NCI-H1436 (cell line): ENCODE data around the gene WDR48.

Source experiments
- DNase-seq: peaks from one replicate; lab custom pipeline; 2025; lab: John Stamatoyannopoulos, UW

Gene WDR48

DNA sequence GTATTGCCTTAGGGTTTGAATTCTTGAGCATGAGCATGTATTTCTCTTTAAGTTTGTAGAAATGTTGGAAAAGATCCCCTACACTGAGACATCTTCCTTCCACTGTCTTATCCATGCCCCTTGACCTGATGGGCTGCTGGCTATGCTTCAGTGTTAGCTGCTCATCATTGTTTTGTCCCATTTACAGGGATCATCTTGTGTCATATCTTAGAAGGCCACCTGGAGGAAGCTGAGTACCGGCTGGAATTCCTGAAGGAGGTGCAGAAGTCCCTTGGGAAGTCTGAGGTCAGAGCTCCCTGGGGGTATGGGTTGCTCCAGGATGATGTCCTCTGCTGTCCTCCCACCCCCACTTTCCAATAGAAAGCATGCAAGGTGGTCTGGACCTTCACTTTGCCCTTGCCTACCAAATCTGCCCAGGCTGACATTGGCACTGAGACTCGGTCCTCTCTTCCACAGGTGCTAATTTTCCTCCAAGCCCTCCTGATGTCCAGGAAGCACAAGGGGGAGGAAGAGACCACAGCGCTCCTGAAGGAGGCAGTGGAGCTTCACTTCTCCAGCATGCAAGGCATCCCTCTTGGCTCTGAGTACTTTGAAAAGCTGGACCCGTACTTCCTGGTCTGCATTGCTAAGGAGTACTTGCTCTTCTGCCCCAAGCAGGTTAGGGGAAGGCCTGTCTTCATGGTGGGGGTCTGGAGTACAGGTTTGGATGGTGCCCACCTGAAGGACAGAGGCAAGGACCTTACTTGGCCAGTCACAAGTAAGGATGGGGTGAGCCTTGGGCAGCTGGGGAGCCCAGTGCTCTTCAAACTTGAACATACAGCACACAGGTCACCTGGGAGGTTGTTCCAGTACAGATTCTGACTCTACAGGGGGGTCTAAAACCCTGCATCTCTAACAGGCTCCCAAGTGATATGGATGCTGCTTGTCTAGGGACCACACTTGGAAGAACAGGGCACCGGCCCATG lies 73.3 kb downstream of the WDR48 start:
- DNase-seq = no peak

- no peak for DNase-seq
Observed at GRCh38 chr3:39125841-39126500, 74.2 kb downstream of the WDR48 start.

DNA sequence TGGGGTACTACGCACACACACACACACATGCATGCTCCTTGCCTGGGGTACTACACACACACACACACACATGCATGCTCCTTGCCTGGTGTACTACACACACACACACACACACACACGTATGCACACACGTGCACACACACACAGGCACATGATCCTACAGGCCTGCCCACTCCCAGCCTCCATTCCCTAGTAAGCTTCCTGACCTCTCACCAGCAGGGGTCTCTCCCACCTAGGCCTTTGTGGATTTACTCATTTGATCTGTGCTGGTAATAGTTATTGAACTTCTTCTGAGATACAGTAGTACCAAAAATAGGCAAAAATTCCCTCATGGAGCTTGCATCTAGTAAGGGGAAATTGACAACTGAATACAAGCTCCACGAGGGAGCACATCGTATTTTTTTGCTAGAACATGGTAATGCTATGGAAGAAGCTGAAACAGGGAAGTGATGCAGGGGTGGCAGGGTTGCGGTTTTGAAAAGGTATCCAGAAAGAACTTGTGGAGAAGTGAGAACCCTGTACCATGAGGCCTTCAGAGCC lies 74.8 kb downstream of the WDR48 start:
- DNase-seq = no peak

DNA sequence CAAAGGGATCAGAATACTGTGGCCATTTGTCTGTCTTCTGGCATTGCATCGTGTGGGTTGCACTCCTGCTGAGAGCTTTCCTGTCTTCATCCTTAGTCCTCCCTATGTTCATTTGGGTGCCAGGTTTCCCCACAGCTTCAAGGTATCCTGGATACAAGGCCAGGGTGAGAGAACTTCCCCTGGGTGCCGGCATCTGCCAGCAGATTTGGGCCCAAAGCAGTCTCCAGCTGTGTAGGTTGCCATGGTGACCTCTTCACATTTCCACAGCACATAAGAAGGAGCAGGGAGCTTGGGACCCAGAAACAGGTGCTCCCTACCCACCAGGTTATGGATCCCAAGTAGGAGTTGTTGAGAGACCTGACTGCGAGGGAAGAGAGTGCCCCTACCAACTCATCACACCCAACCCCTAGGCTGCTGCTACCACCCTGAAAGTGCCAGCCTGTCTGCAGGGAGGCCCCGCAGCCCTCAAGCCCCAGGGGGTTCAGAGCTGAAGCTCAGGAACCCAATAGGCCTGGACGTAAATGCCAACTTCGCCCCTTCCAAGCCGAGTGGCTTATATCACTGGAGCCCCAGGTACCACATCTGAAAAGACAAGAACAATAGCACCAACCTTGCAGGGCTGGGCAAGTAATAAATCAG lies 75.6 kb downstream of the WDR48 start:
- no peak for DNase-seq

DNA sequence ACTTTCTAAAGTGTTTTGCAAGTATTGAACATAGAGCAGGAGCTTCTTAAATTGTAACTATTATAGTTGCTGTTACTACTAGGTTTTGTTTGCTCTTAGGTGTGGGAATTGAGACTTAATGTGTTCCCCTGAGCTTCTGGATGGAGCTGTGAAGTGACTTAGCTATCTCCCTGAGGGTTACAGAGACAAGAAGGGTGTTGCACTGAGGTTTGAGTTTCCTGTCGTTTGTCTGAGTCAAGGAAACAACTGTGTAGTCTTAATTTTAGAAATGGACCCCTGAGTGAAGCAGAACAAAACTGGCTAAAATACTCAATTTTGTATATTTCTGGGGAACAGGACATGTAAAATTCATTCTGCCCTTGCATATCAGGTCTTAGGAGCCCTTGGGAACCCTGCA lies 76.1 kb downstream of the WDR48 start:
- no peak for DNase-seq

- no peak for DNase-seq
Observed at GRCh38 chr3:39128951-39129350, 77.1 kb downstream of the WDR48 start.

DNA sequence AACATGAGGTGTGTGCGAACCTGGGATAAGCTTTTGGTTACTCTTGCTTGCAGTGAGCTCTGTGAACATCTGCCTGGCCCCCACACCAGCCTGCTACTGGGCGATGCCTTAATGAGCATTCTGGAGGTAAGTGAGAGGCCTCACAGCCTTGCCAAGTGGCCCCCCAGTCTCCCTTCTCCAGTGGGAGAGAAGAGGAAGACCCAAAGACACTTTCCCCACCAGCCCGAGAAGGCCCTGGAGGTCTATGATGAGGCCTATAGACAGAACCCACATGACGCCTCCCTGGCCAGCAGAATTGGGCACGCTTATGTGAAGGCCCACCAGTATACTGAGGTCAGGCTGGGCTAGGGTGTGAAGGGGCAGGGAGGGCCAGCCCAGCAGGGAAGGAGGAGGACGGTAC lies 78.2 kb downstream of the WDR48 start:
- no peak for DNase-seq

DNA sequence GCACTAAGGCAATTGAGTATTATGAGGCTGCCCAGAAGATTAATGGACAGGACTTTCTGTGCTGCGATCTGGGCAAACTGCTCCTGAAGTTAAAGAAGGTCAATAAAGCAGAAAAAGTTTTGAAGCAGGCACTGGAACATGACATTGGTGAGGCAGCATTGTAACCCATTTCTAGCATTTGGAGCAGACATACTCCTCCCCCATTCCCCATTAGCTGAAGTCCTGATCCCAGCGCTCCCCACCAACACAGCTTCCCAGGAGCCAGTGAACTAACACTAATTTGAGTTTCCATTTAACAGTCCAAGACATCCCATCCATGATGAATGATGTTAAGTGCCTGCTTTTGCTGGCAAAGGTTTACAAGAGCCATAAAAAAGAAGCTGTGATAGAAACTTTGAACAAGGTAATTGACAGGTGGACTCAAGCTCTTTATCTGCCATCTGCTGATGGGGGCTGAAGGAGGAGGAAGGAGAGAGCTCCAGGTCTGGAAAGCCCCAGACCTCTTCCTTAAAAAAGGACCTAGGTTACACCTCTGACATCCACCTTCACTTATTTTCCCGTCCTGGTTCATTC lies 79.0 kb downstream of the WDR48 start:
- DNase-seq = no peak

GRCh38 chr3:39132096-39133092 lies 80.6 kb downstream of the WDR48 start:
- no peak for DNase-seq

- DNase-seq = no peak
Observed at GRCh38 chr3:39133093-39133490, 81.3 kb downstream of the WDR48 start.

DNA sequence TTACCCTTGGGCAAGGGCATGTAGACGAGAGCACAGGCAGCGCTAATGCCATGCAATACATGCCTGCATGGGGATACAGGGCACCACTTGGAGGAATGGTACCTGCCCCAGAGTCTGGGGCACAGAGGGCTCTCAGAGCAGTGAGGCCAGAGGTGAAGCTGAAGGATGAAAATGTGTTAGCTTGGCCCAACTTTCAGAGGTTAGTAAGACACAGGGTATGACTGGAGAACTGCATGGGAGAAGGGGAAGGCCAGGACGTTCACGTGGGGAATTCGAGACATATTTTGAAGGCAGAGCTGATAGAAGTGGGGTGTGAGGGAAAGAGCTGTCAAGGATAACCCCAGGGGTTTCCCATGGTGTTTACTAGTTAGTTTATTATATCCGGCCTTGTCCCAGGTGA lies 82.0 kb downstream of the WDR48 start:
- no peak for DNase-seq

DNA sequence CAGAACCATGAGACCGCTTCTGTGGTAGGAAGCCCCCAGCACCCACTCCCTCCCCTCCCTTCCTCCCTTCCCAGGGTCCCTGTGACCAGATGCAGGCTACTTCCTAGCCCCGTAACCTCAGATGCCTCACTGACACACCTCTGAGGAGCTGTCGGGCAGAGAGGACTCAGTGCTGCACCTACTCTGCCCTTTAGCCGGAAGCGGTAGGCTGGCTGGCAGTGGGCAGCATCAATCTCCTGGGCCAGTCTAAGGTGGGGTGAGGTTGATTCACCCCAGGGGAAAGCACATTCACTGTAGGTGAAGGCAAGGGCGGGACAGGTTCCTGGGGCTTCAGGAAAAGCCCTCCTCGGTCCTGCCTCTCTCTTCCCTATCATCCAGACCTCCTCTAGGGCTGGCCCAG lies 82.5 kb downstream of the WDR48 start:
- DNase-seq = no peak

GRCh38 chr3:39135170-39135805 lies 83.5 kb downstream of the WDR48 start:
- no peak for DNase-seq

DNA sequence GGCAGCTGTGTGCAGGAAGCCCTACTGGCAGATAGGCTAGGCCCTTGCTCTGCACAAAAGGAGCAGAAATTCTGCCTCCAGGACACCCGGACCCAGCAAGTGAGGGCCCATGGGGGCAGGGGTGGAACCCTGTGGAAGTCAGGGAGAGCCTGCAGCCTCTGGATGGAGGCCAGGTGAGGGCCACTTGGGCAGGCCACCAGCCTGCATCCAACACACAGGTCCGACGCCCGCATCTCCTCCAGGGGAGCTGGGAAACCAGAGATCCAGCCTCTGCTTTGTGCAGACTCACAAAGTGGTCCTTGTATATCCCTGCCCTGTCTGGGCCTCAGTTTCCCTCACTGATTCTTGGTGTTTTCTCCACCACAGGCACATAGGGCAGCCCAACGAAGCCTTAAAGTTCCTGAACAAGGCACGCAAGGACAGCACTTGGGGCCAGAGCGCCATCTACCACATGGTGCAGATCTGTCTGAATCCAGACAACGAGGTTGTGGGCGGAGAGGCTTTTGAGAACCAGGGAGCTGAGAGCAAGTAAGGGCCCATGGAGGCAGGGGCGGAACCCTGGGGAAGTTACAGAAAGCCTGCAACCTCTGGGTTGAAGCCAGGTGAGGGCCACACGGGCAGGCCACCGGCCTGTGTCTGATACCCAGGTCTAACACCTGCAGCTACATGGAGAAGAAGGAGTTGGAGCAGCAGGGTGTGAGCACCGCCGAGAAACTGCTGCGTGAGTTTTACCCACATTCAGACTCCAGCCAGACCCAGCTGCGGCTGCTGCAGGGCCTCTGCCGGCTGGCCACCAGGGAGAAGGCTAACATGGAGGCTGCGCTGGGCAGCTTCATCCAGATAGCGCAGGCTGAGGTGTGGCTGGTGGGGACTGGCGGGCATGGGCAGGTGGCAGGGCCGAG lies 85.0 kb downstream of the WDR48 start:
- DNase-seq = no peak

DNA sequence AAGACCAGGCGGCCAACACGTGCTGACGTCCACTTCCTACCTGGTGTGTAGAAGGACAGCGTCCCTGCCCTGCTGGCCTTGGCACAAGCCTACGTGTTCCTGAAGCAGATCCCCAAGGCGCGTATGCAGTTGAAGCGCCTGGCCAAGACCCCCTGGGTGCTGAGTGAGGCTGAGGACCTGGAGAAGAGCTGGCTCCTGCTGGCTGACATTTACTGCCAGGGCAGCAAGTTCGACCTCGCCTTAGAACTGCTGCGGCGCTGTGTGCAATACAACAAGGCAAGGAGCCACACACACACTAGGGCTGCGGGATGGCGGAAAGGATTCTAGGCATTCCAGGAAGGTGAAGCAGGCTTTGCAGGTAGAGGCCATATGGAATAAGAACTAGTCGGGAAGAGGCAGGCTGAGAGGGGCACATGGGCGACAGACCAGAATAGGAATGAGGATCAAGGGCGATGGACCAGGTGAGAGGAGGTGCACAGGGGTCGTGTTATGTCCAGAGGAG lies 85.7 kb downstream of the WDR48 start:
- no peak for DNase-seq

DNA sequence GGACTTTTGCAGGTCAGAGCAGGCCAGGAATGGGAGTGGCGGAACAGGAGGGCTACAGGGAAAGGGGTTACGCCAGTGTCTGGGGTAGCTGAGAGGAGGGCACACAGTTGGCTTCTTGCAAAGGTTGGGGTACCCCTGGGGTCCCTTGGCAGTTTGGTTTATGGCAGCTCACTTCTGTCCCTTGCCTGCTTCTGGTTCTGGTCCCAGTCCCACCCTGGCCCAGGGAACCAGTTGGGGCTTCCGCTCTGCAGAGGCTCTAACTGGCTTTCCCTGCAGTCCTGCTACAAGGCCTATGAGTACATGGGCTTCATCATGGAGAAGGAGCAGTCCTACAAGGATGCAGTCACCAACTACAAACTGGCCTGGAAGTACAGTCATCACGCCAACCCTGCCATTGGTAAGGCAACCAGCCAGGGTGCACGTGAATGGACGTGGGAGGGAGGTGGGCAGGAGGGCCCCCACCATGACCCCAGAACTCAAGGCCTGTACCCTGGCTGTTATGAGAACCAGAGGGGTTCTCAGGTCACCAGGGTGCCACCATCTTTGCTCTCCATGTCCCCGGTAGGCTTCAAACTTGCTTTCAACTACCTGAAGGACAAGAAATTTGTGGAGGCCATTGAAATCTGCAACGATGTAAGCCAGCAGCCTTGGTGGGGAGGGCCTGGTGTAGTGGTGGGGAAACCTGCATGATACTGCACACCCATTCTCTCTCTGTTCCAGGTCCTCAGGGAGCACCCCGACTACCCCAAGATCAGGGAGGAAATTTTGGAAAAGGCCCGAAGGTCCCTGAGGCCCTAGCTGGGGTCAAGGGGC lies 86.4 kb downstream of the WDR48 start:
- no peak for DNase-seq

DNA sequence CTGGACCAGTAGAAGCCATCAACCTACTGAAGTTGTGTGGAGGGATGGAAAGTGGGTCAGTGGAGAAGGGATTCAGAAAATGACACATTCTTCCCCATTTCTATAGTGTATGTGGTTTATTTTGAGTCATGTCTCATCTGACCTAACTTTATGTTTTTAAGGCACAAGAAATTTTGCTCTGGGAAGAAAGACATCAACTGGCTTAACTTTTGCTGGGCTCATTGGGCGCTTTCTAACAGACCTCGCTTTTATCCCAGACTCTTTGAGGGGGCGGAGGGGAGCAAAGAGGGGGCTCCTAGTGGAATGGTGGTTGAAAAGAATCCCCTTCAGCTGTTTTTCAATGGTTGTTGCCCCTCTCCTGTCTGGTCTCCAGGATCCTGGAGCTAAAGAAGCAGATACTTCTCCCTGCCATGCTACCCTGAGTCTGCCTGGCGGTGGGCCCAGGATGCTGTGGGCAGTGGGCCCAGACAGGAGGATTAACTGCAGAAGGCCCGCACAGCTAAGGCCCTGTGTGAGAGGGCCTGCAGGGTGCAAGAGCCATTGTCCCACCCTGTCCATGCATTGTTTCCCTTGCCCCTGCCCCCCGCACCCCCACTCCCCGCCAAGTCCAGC lies 87.1 kb downstream of the WDR48 start:
- no peak for DNase-seq

DNA sequence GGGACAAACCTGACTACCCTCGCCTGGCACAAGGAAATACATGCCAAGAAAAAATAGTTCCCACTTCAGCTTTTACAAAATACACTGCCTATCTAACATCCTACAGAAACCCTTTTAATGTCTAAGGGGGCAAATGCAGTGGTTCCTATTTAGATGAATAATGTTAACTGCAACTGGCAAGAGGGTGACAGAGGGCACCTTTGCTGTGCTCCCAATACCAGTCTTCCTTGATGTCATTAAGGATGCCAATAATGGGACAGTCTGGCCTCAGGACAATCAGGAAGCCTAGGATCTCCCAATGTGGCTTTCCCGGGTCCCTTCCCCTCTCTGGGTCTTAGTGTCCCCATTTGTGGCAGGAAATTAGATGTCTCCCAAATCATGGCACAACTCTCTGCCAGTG lies 87.6 kb downstream of the WDR48 start:
- no peak for DNase-seq
